Neural progenitor cell (in vitro differentiated cells): ENCODE measurements around the gene TSPAN4. TPM values are rescaled to one million over a fixed set of nuclear protein-coding genes. Genes with fewer than 3 reads are reported as not detected.

ENCODE experiments used
- DNase-seq: peaks from one replicate; pipeline ENCODE4 v3.0.0-alpha.2; 2016; ENCODE audit warnings: low spot score
- H2AFZ ChIP-seq: fragments of 200-600 bp; sonication (generic); replicated peaks from 2 replicates; pipeline ENCODE4 v1.6.1; 2016; ENCODE audit warnings: antibody characterized with exemption
- H3F3A ChIP-seq: fragments of 200-600 bp; sonication (generic); 2 replicates; pipeline ENCODE4 v1.6.1; 2016; ENCODE audit warnings: antibody characterized with exemption, low read depth
- H3K27ac ChIP-seq: fragments of 200-600 bp; sonication (generic); 2 replicates; pipeline ENCODE4 v1.5.1; 2016; ENCODE audit warnings: mild to moderate bottlenecking
- H3K27me3 ChIP-seq: fragments of 200-600 bp; sonication (generic); 2 replicates; pipeline ENCODE4 v1.6.1; 2016; ENCODE audit warnings: mild to moderate bottlenecking, moderate library complexity
- H3K36me3 ChIP-seq: fragments of 200-600 bp; sonication (generic); 2 replicates; pipeline ENCODE4 v1.5.1; 2016
- H3K4me1 ChIP-seq: fragments of 200-600 bp; sonication (generic); 2 replicates; pipeline ENCODE4 v1.6.1; 2016; ENCODE audit warnings: mixed run types
- H3K4me2 ChIP-seq: fragments of 200-600 bp; sonication (generic); 2 replicates; pipeline ENCODE4 v1.6.1; 2016
- H3K4me3 ChIP-seq: fragments of 200-600 bp; sonication (generic); 2 replicates; pipeline ENCODE4 v1.5.1; 2016
- H3K79me2 ChIP-seq: fragments of 200-600 bp; sonication (generic); 2 replicates; pipeline ENCODE4 v1.6.1; 2016; ENCODE audit warnings: low read depth
- H3K9ac ChIP-seq: fragments of 200-600 bp; sonication (generic); 2 replicates; pipeline ENCODE4 v1.6.1; 2016
- H3K9me3 ChIP-seq: fragments of 200-600 bp; sonication (generic); 2 replicates; pipeline ENCODE4 v1.5.1; 2016; ENCODE audit warnings: low read depth
- H4K20me1 ChIP-seq: fragments of 200-600 bp; sonication (generic); 2 replicates; pipeline ENCODE4 v1.6.1; 2016; ENCODE audit warnings: low read depth
- H3K27ac Mint-ChIP-seq: 3 replicates; pipeline ENCODE4 v1.8.0; 2021; ENCODE audit warnings: mixed read lengths
- H3K27me3 Mint-ChIP-seq: 2 replicates; pipeline ENCODE4 v1.8.0; 2022; ENCODE audit warnings: low read depth, mild to moderate bottlenecking, inconsistent platforms, moderate library complexity, mixed read lengths; ENCODE audit not compliant: insufficient read depth
- H3K36me3 Mint-ChIP-seq: 3 replicates; pipeline ENCODE4 v1.8.0; 2021; ENCODE audit warnings: mixed read lengths
- H3K4me1 Mint-ChIP-seq: 3 replicates; pipeline ENCODE4 v1.8.0; 2021; ENCODE audit warnings: mixed read lengths
- H3K4me3 Mint-ChIP-seq: 3 replicates; pipeline ENCODE4 v1.8.0; 2021; ENCODE audit warnings: mild to moderate bottlenecking, moderate library complexity, mixed read lengths
- H3K9me3 Mint-ChIP-seq: 3 replicates; pipeline ENCODE4 v1.8.0; 2020; ENCODE audit warnings: mixed read lengths
- CTCF ChIP-seq: fragments of 200-600 bp; sonication (generic); IDR thresholded peaks from 2 replicates; pipeline ENCODE4 v1.5.1; 2017; ENCODE audit warnings: antibody characterized with exemption, mild to moderate bottlenecking
- EZH2 ChIP-seq: fragments of 200-600 bp; sonication (generic); IDR thresholded peaks from 2 replicates; pipeline ENCODE4 v1.6.1; 2017; ENCODE audit warnings: antibody characterized with exemption, mild to moderate bottlenecking, moderate library complexity
- EZH2phosphoT487 ChIP-seq: fragments of 200-600 bp; sonication (generic); IDR thresholded peaks from 2 replicates; pipeline ENCODE4 v1.6.1; 2017; ENCODE audit warnings: antibody characterized with exemption
- total RNA-seq: library from RNA; depleted of rRNA; stranded (reverse); fragments of >200 nt; gene quantifications from 2 replicates; pipeline ENCODE4 v1.2.3, GENCODE V29; 2015; ENCODE audit warnings: low replicate concordance

TSPAN4 gene
- total RNA-seq, 1 donor from 2014 or later: 19.6 TPM

GRCh38 chr11:826227-826621 lies 16.4 kb upstream of the TSPAN4 start:
- H3K4me3 ChIP-seq: no peak overlapping the region
- no peak overlapping the region for H3K4me2 ChIP-seq
- H4K20me1 ChIP-seq: peaks cover 60% of the 10 kb centered on the region
- peaks cover 48% of the 10 kb centered on the region for H3F3A ChIP-seq
- no peak overlapping the region for H3K27ac Mint-ChIP-seq
- TF ChIP-seq EZH2 (no peak), CTCF (no peak), EZH2phosphoT487 (no peak)
- H3K4me1 Mint-ChIP-seq: peaks cover 30% of the 10 kb centered on the region
- H3K27me3 Mint-ChIP-seq: peaks cover 32% of the 10 kb centered on the region
- H3K27ac ChIP-seq: no peak overlapping the region
- H3K9me3 Mint-ChIP-seq: no peaks in the 10 kb centered on the region
- peaks cover 4% of the 10 kb centered on the region for H3K36me3 Mint-ChIP-seq
- no peak overlapping the region for H2AFZ ChIP-seq
- no peaks in the 10 kb centered on the region for H3K36me3 ChIP-seq
- H3K4me1 ChIP-seq: peaks cover 41% of the 10 kb centered on the region
- H3K9ac ChIP-seq: no peak overlapping the region
- no peaks in the 10 kb centered on the region for H3K9me3 ChIP-seq
- peaks cover 63% of the 10 kb centered on the region for H3K27me3 ChIP-seq
- H3K4me3 Mint-ChIP-seq: peak overlapping the region; percentile 78
- no peaks in the 10 kb centered on the region for H3K79me2 ChIP-seq
- no peak for DNase-seq

GRCh38 chr11:826836-827145 lies 15.9 kb upstream of the TSPAN4 start:
- H2AFZ ChIP-seq: peak overlapping the region; percentile 7
- H3K27ac ChIP-seq: no peak overlapping the region
- peaks cover 69% of the 10 kb centered on the region for H3K27me3 ChIP-seq

GRCh38 chr11:827146-827896 lies 15.3 kb upstream of the TSPAN4 start:
- Histone ChIP-seq H3K27ac (no peak overlapping the region), H3K4me1 (peaks cover 52% of the 10 kb centered on the region), H3K9ac (no peak overlapping the region), H2AFZ (peak overlapping the region; percentile 7), H3F3A (peaks cover 59% of the 10 kb centered on the region), H3K4me3 (peak overlapping the region; percentile 50), H3K9me3 (no peaks in the 10 kb centered on the region), H3K27me3 (peaks cover 74% of the 10 kb centered on the region), H3K79me2 (no peaks in the 10 kb centered on the region), H3K36me3 (no peaks in the 10 kb centered on the region), H4K20me1 (peaks cover 59% of the 10 kb centered on the region), H3K4me2 (peak overlapping the region; percentile 80)
- Mint-ChIP-seq H3K27me3 (peaks cover 40% of the 10 kb centered on the region), H3K27ac (no peak overlapping the region), H3K4me3 (peak overlapping the region; percentile 76), H3K9me3 (no peaks in the 10 kb centered on the region), H3K4me1 (peaks cover 38% of the 10 kb centered on the region), H3K36me3 (peaks cover 4% of the 10 kb centered on the region)
- peak; percentile 73 for TF ChIP-seq EZH2
- TF ChIP-seq EZH2phosphoT487: peak; percentile 47
- peak; percentile 7 for TF ChIP-seq CTCF
- DNase-seq: peak; percentile 73

More at GRCh38 chr11:826836-827145, 15.9 kb upstream of the TSPAN4 start:
- DNase-seq: no peak
- Histone ChIP-seq H3K79me2 (no peaks in the 10 kb centered on the region), H3K9me3 (no peaks in the 10 kb centered on the region), H3F3A (peaks cover 54% of the 10 kb centered on the region), H4K20me1 (peaks cover 60% of the 10 kb centered on the region), H3K4me2 (peak overlapping the region; percentile 80), H3K9ac (no peak overlapping the region), H3K4me1 (peaks cover 47% of the 10 kb centered on the region), H3K36me3 (no peaks in the 10 kb centered on the region), H3K4me3 (peak overlapping the region; percentile 50)
- peaks cover 4% of the 10 kb centered on the region for H3K36me3 Mint-ChIP-seq
- TF ChIP-seq EZH2phosphoT487 (peak; percentile 61), EZH2 (peak; percentile 83), CTCF (no peak)
- H3K27me3 Mint-ChIP-seq: peaks cover 38% of the 10 kb centered on the region
- peak overlapping the region; percentile 78 for H3K4me3 Mint-ChIP-seq
- H3K4me1 Mint-ChIP-seq: peaks cover 34% of the 10 kb centered on the region
- H3K27ac Mint-ChIP-seq: no peak overlapping the region
- H3K9me3 Mint-ChIP-seq: no peaks in the 10 kb centered on the region
